ENCODE measurements around the gene MMD2.
"Not testable (repeated sequence)": the region's sequence is repeated elsewhere in the genome, so short reads cannot be mapped to it uniquely, and the experiment has no call there.

MMD2 gene

GRCh38 chr7:4893188-4893587 is 65.8 kb downstream of the MMD2 start:
- not testable (repeated sequence) for DNase-seq

DNA sequence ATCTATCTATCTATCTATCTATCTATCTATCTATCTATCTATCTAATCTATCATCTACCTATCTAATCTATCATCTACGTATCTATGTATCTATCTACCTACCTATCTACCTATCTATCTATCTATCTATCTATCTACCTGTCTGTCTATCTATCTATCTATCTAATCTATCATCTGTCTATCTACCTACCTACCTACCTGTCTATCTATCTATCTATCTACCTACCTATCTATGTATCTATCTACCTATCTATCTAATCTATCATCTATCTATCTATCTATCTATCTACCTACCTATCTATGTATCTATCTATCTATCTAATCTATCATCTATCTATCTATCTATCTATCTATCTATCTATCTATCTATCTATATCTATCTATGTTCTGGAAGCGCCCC is 67.5 kb downstream of the MMD2 start:
- not testable (repeated sequence) for DNase-seq

GRCh38 chr7:4889682-4890081 is 69.3 kb downstream of the MMD2 start:
- DNase-seq: no peak

DNA sequence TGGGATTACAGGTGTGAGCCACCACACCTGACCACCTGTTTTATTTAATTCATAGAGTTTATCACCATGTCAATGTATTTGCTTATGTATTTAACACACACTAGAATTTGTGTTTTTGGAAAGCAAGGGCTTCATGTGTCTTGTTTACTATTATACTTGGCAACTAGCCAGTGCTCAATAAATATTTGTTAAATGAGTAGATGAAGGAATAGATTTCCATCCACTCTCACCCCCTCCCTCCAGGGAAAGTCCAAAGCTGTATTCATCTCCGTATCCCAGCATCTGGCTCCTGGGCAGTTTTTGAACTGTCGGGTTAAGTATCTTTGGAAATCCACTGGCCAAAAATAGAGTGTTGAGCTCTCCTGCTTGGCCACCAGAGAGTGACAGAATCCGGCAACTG is 70.8 kb downstream of the MMD2 start:
- DNase-seq: no peak

GRCh38 chr7:4886671-4887070 is 72.3 kb downstream of the MMD2 start:
- no peak for DNase-seq

GRCh38 chr7:4885317-4885807 is 73.6 kb downstream of the MMD2 start:
- DNase-seq: no peak

- DNase-seq: no peak
These were observed 74.8 kb downstream of the MMD2 start for GRCh38 chr7:4884164-4884563.

DNA sequence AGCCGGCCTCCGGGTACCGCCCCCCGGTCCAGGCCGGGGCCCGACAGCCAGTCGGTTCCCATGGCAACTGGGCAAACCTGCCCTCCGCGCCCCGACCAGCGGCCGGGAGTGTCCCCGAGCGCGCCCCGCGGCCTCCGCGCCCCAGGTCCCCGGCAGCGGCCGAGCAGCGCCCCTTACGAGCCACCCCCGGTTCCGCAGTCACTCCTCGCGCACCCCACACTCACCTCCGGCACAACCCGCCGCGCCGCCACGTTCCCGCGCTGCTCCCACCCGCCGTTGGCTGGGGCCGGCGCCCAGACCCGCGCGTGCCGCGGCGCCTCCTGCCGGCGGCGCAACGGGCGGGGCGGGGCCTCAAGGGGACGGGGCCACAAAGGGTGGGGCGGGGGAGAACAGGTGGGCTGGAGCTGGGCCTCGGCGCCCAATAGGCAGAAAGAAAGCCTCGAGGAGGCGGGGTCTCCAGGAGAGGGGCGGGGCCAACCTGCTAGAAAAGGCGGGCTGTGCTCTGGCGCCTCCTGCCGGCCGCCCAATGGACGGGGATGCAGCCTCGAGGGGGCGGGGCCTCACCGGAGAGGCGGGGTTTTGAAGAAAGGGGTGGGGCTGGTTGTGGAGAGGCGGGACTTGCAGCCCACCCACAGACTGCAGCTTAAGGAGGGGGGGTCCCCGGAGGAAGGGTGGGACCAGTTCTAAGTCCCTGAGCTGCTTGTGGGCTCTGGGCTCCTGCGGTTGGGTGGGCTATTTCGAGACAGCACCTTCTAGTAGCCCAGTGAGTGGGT is 75.4 kb downstream of the MMD2 start, which contains the start of gene RADIL:
Gene RADIL, minus strand, starts transcription at position 345 of the 773 bp plus-strand sequence. CDS start 5,577 bp downstream, outside the sequence.
- DNase-seq: peak; percentile 84

- no peak for DNase-seq
These were observed 76.0 kb downstream of the MMD2 start for GRCh38 chr7:4883033-4883371.

DNA sequence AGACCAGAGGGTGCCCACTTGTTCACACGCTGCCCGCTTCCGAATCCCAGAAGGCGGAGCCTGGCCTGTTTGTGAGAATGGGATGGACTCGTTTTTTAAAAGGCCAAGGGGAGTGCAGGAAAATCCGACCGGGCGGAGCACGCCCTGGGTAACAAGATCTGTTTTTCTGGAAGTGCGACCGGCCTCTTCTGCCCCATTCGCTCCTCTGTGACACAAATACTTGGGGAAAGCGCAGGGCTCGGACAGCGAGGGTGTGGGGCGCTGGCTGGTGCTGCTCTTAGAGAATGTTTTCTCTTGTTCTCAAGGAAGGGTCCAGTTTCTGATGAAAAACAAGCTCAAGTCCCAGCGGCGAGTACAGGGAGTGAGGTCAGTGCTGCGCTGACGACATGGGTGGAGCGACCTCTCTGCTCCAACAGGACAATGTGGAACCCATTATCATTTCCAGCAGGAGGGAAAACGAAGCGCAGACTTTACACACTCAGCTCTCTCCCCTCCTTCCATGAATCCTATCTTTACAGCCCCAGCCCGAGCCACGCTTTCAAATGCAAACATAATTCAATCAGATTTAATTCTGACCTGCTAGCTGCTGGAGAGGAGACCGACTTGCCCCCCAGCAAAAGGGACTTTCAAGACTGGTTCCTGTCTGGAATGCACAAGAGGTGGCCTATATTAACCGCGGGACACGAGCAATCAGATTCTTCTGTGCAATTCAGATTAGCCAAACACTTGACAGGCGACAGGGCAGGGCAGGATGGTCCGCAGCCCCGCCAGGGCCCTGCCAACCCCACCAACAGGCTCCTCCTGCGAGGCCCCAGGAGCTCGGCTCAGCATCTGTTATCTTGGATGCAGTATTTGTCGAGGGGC is 76.6 kb downstream of the MMD2 start:
- DNase-seq: no peak

DNA sequence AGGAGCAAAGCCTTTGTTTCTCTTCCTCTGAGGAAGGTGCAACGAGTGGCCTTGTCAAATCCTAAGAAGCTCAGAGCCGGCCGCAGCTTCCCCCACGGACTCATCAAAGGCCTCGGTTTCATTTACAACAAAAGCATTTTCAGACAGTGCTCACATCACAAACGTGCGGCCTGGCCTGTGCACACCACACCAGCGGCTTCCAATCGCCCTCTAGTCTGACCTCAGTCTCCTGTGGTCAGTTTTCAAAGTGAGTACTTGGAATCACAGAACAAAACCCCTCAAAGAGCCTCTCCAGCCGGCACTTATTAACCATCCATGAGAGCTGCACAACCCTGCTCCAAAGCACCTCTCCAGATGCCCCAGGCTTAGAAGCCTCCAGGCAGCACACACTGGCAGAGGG is 78.8 kb downstream of the MMD2 start:
- DNase-seq: no peak

DNA sequence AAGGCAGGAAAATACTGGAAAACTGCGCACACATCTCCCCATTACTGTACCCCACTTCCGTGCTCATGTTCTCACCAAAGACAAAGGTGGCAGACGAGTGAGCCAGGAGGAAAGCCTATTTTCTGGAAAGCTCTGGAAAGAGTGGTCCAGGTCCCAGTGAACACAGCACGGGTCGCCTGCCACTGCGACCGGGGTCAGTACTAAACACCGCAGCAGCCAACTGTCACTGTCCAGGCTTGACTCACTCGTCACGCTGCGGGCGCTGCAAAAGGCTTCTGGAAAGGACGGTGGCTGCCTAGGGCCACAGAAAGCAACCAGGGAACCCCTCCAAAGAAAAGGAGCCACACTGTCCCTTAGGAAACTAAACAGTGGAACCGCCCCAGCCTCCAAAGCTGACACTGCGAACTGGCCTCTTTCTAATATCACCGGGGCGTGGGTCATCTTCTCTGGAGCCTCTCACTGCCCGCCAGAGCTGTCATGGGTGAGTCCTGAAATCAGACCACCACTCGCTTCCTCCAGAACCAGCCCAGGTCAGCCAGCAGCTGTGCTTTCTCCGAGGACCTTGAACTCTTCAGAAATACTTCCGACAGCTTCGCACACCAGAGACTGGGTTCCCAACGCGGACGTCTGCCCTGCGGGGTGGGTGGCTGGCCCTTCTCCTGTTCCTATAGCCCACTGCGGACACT is 79.4 kb downstream of the MMD2 start:
- DNase-seq: no peak

GRCh38 chr7:4878336-4879335 is 80.4 kb downstream of the MMD2 start:
- DNase-seq: no peak

DNA sequence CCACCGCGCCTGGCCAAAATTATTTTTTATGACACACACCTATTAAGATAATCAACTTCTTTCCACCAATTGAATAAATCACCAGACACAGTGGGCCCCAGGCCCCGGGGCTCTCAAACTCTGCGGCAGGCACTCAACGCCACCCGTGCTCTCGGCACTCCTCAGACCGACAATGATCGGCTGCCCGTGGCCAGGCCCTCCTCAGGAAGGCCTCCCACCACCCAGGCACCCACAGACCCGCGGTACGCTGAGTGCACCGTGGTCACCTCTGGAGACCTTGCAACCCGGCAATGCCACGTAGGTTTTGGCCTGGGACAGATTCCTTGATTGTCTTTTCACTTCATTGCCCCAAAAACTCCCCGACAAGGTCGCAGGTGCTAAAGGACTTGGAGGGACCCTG is 82.4 kb downstream of the MMD2 start:
- DNase-seq: no peak

- no peak for DNase-seq
These were observed 83.6 kb downstream of the MMD2 start for GRCh38 chr7:4875391-4875790.

GRCh38 chr7:4873071-4873944 is 85.7 kb downstream of the MMD2 start:
- DNase-seq: no peak

- no peak for DNase-seq
These were observed 86.9 kb downstream of the MMD2 start for GRCh38 chr7:4871930-4872675.

- DNase-seq: no peak
These were observed 87.8 kb downstream of the MMD2 start for GRCh38 chr7:4871056-4871680.

GRCh38 chr7:4868493-4868892 is 90.5 kb downstream of the MMD2 start:
- DNase-seq: no peak
